NOMO-1 treated with DMSO at 0.1 percent for 48 hours (cell line): Measurements from ENCODE around the gene MAP2K5.

Experiments
- DNase-seq: peaks from one replicate; lab custom pipeline; 2025; ENCODE audit not compliant: unreplicated experiment; lab: John Stamatoyannopoulos, UW

The MAP2K5 gene

GRCh38 chr15:67556976-67557570 lies 14.6 kb downstream of the MAP2K5 start:
- no peak for DNase-seq

- DNase-seq: no peak
Observed at GRCh38 chr15:67558502-67558901, 16.0 kb downstream of the MAP2K5 start.

GRCh38 chr15:67559158-67559557 lies 16.7 kb downstream of the MAP2K5 start:
- DNase-seq: no peak

- DNase-seq: no peak
Observed at GRCh38 chr15:67559576-67559975, 17.1 kb downstream of the MAP2K5 start.

GRCh38 chr15:67560320-67560719 lies 17.8 kb downstream of the MAP2K5 start:
- no peak for DNase-seq

- DNase-seq: no peak
Observed at GRCh38 chr15:67563092-67563491, 20.6 kb downstream of the MAP2K5 start.

GRCh38 chr15:67564021-67564967 lies 21.8 kb downstream of the MAP2K5 start:
- no peak for DNase-seq

GRCh38 chr15:67564968-67565345 lies 22.5 kb downstream of the MAP2K5 start:
- DNase-seq: peak; percentile 21

- DNase-seq: no peak
Observed at GRCh38 chr15:67569668-67570067, 27.2 kb downstream of the MAP2K5 start.

GRCh38 chr15:67570875-67571647 lies 28.6 kb downstream of the MAP2K5 start:
- DNase-seq: no peak

- no peak for DNase-seq
Observed at GRCh38 chr15:67571648-67572415, 29.3 kb downstream of the MAP2K5 start.

- peak; percentile 36 for DNase-seq
Observed at GRCh38 chr15:67573194-67573593, 30.7 kb downstream of the MAP2K5 start.

- no peak for DNase-seq
Observed at GRCh38 chr15:67575039-67575502, 32.6 kb downstream of the MAP2K5 start.

- no peak for DNase-seq
Observed at GRCh38 chr15:67578020-67578600, 35.6 kb downstream of the MAP2K5 start.

GRCh38 chr15:67579164-67579563 lies 36.7 kb downstream of the MAP2K5 start:
- no peak for DNase-seq

GRCh38 chr15:67579967-67580366 lies 37.5 kb downstream of the MAP2K5 start:
- no peak for DNase-seq

- no peak for DNase-seq
Observed at GRCh38 chr15:67584157-67584556, 41.7 kb downstream of the MAP2K5 start.

GRCh38 chr15:67585681-67586080 lies 43.2 kb downstream of the MAP2K5 start:
- no peak for DNase-seq

- DNase-seq: no peak
Observed at GRCh38 chr15:67587331-67587730, 44.8 kb downstream of the MAP2K5 start.

- DNase-seq: no peak
Observed at GRCh38 chr15:67587754-67588153, 45.3 kb downstream of the MAP2K5 start.
